GM10266 (cell line): ENCODE data around the gene MUC22.
A peak's percentile ranks its signal among the peaks of the same experiment; 100 is the strongest.
"Not testable (repeated sequence)": the region's sequence is repeated elsewhere in the genome, so short reads cannot be mapped to it uniquely, and the experiment has no call there.

Source experiments
- DNase-seq: peaks from one replicate; pipeline ENCODE4 v3.0.0; 2012; ENCODE audit errors: extremely low spot score
- CTCF ChIP-seq: IDR thresholded peaks from 2 replicates; pipeline ENCODE4 v1.5.1; 2012; ENCODE audit warnings: mild to moderate bottlenecking, low read depth; ENCODE audit not compliant: control insufficient read depth, insufficient read depth; ENCODE audit errors: missing control alignments

MUC22 gene

GRCh38 chr6:31060145-31060544 lies 49.9 kb downstream of the MUC22 start:
- no peak for TF ChIP-seq CTCF
- no peak for DNase-seq

- TF ChIP-seq CTCF = no peak
- DNase-seq = no peak
Measured at GRCh38 chr6:31063906-31064435, 53.7 kb downstream of the MUC22 start.

GRCh38 chr6:31065556-31065955 lies 55.3 kb downstream of the MUC22 start:
- DNase-seq = no peak
- TF ChIP-seq CTCF = no peak

GRCh38 chr6:31067028-31067427 lies 56.8 kb downstream of the MUC22 start:
- not testable (repeated sequence) for DNase-seq

GRCh38 chr6:31067891-31068668 lies 57.8 kb downstream of the MUC22 start:
- not testable (repeated sequence) for DNase-seq

GRCh38 chr6:31068669-31069340 lies 58.5 kb downstream of the MUC22 start:
- TF ChIP-seq CTCF = peak; percentile 88
- DNase-seq = peak; percentile 89

- DNase-seq = peak; percentile 39
- TF ChIP-seq CTCF = peak; percentile 53
Measured at GRCh38 chr6:31070711-31071197, 60.5 kb downstream of the MUC22 start.

- no peak for DNase-seq
- TF ChIP-seq CTCF = no peak
Measured at GRCh38 chr6:31074401-31074800, 64.1 kb downstream of the MUC22 start.
